Neural cell (in vitro differentiated cells): ENCODE measurements around the gene SOX13. TPM values are rescaled to one million over a fixed set of nuclear protein-coding genes. Genes with fewer than 3 reads are reported as not detected.

Source experiments
- H2AFZ ChIP-seq: fragments of 200-600, 300-800 bp; sonication (generic), shearing (Covaris generic); 2 replicates; pipeline ENCODE4 v1.6.0; 2014; ENCODE audit warnings: low read depth, mild to moderate bottlenecking, antibody characterized with exemption, low read length, moderate library complexity
- H3F3A ChIP-seq: fragments of 200-600 bp; shearing (Covaris generic); 2 replicates; pipeline ENCODE4 v1.6.1; 2016; ENCODE audit warnings: mild to moderate bottlenecking, moderate library complexity, mixed read lengths, antibody characterized with exemption, low read length; ENCODE audit not compliant: insufficient read depth, poor library complexity, severe bottlenecking
- H3K27ac ChIP-seq: fragments of 200-600, 300-800 bp; sonication (generic), shearing (Covaris generic); 2 replicates; pipeline ENCODE4 v1.5.1; 2014; ENCODE audit warnings: mild to moderate bottlenecking, low read length, moderate library complexity
- H3K27me3 ChIP-seq: fragments of 300-800, 200-600 bp; sonication (generic), shearing (Covaris generic); 2 replicates; pipeline ENCODE4 v1.6.0; 2014; ENCODE audit warnings: mild to moderate bottlenecking, low read depth, low read length, moderate library complexity; ENCODE audit not compliant: insufficient read depth
- H3K36me3 ChIP-seq: fragments of 300-800, 200-600 bp; sonication (generic), shearing (Covaris generic); 2 replicates; pipeline ENCODE4 v1.5.1; 2014; ENCODE audit warnings: mild to moderate bottlenecking, antibody characterized with exemption, low read length, moderate library complexity; ENCODE audit not compliant: insufficient read depth
- H3K4me2 ChIP-seq: fragments of 300-800, 200-600 bp; sonication (generic), shearing (Covaris generic); 2 replicates; pipeline ENCODE4 v1.6.0; 2014; ENCODE audit warnings: mild to moderate bottlenecking, low read length
- H3K4me3 ChIP-seq: fragments of 300-800, 200-600 bp; sonication (generic), shearing (Covaris generic); 2 replicates; pipeline ENCODE4 v1.5.1; 2014; ENCODE audit warnings: mild to moderate bottlenecking, low read length, moderate library complexity
- H3K79me2 ChIP-seq: fragments of 200-600 bp; shearing (Covaris generic); replicated peaks from 2 replicates; pipeline ENCODE4 v1.6.0; 2014; ENCODE audit warnings: mild to moderate bottlenecking, low read length, moderate library complexity; ENCODE audit not compliant: insufficient read depth
- H3K9ac ChIP-seq: fragments of 300-800, 200-600 bp; sonication (generic), shearing (Covaris generic); 2 replicates; pipeline ENCODE4 v1.6.1; 2016; ENCODE audit warnings: mild to moderate bottlenecking, low read length, mixed read lengths
- H3K9me2 ChIP-seq: fragments of 200-600 bp; shearing (Covaris generic); 2 replicates; pipeline ENCODE4 v1.6.1; 2016; ENCODE audit warnings: mild to moderate bottlenecking, low read length, mixed read lengths; ENCODE audit not compliant: insufficient read depth
- H3K9me3 ChIP-seq: fragments of 200-600, 300-800 bp; sonication (generic), shearing (Covaris generic); 2 replicates; pipeline ENCODE4 v1.6.1; 2016; ENCODE audit warnings: mild to moderate bottlenecking, mixed run types, low read length, moderate library complexity, mixed read lengths
- H4K20me1 ChIP-seq: fragments of 200-600 bp; shearing (Covaris generic); 2 replicates; pipeline ENCODE4 v1.6.1; 2016; ENCODE audit warnings: mild to moderate bottlenecking, mixed run types; ENCODE audit not compliant: insufficient read depth
- EP300 ChIP-seq: fragments of 450-650 bp; conservative IDR thresholded peaks from 2 replicates; pipeline ENCODE4 v1.6.1; 2014; ENCODE audit warnings: antibody characterized with exemption, mild to moderate bottlenecking, moderate library complexity; ENCODE audit not compliant: poor library complexity, severe bottlenecking
- EZH2 ChIP-seq: fragments of 200-600, 300-800 bp; shearing (Covaris generic), sonication (generic); IDR thresholded peaks from 2 replicates; pipeline ENCODE4 v1.6.1; 2014; ENCODE audit warnings: antibody characterized with exemption, low read length, borderline replicate concordance, mild to moderate bottlenecking; ENCODE audit not compliant: insufficient read depth, poor library complexity, severe bottlenecking
- MXI1 ChIP-seq: fragments of 450-650 bp; conservative IDR thresholded peaks from 2 replicates; pipeline ENCODE4 v1.6.1; 2014; ENCODE audit warnings: antibody characterized with exemption, mild to moderate bottlenecking; ENCODE audit not compliant: poor library complexity, severe bottlenecking
- POLR2AphosphoS5 ChIP-seq: IDR thresholded peaks from 2 replicates; pipeline ENCODE4 v1.6.1; 2012
- RAD21 ChIP-seq: fragments of 450-650 bp; conservative IDR thresholded peaks from 2 replicates; pipeline ENCODE4 v1.6.1; 2014; ENCODE audit warnings: antibody characterized with exemption, mild to moderate bottlenecking, moderate library complexity
- REST ChIP-seq: IDR thresholded peaks from 2 replicates; pipeline ENCODE4 v1.6.1; 2012; ENCODE audit warnings: borderline replicate concordance
- SMC3 ChIP-seq: fragments of 450-650 bp; conservative IDR thresholded peaks from 2 replicates; pipeline ENCODE4 v1.6.1; 2014; ENCODE audit warnings: antibody characterized with exemption, mild to moderate bottlenecking, moderate library complexity; ENCODE audit not compliant: poor library complexity
- TAF1 ChIP-seq: IDR thresholded peaks from 2 replicates; pipeline ENCODE4 v1.6.1; 2012; ENCODE audit warnings: low read depth
- polyA plus RNA-seq: library from polyadenylated mRNA; depleted of rRNA; stranded (reverse); fragments of >200 nt; gene quantifications from 2 replicates; pipeline ENCODE4 v1.2.3, GENCODE V29; 2014
- TF ChIP-seq, protein P1 (sequence below): fragments of 450-650 bp; IDR thresholded peaks from 2 replicates; pipeline ENCODE4 v1.5.1; 2014; ENCODE audit warnings: antibody characterized with exemption, mild to moderate bottlenecking, moderate library complexity; ENCODE audit not compliant: poor library complexity, severe bottlenecking

The SOX13 gene
- polyA plus RNA-seq, 1 donor from 2014 or later: 1.7 TPM

GRCh38 chr1:204075890-204076846 is 3.3 kb downstream of the SOX13 start:
- no peak overlapping the region for H3K27ac ChIP-seq
- H2AFZ ChIP-seq: no peak overlapping the region
- H3K27me3 ChIP-seq: peaks cover 53% of the 10 kb centered on the region
- no peaks in the 10 kb centered on the region for H3K79me2 ChIP-seq
- no peaks in the 10 kb centered on the region for H3K9me2 ChIP-seq
- no peak overlapping the region for H3K9ac ChIP-seq
- H3K9me3 ChIP-seq: no peaks in the 10 kb centered on the region
- no peak overlapping the region for H3K4me2 ChIP-seq
- H3K36me3 ChIP-seq: no peaks in the 10 kb centered on the region
- H4K20me1 ChIP-seq: no peaks in the 10 kb centered on the region
- TF ChIP-seq EZH2 (no peak), RAD21 (no peak), EP300 (no peak), POLR2AphosphoS5 (no peak), MXI1 (no peak), SMC3 (no peak), REST (no peak), TAF1 (no peak)
- TF ChIP-seq, protein P1, sequence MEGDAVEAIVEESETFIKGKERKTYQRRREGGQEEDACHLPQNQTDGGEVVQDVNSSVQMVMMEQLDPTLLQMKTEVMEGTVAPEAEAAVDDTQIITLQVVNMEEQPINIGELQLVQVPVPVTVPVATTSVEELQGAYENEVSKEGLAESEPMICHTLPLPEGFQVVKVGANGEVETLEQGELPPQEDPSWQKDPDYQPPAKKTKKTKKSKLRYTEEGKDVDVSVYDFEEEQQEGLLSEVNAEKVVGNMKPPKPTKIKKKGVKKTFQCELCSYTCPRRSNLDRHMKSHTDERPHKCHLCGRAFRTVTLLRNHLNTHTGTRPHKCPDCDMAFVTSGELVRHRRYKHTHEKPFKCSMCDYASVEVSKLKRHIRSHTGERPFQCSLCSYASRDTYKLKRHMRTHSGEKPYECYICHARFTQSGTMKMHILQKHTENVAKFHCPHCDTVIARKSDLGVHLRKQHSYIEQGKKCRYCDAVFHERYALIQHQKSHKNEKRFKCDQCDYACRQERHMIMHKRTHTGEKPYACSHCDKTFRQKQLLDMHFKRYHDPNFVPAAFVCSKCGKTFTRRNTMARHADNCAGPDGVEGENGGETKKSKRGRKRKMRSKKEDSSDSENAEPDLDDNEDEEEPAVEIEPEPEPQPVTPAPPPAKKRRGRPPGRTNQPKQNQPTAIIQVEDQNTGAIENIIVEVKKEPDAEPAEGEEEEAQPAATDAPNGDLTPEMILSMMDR: no peak
- no peak overlapping the region for H3K4me3 ChIP-seq
- no peaks in the 10 kb centered on the region for H3F3A ChIP-seq

DNA sequence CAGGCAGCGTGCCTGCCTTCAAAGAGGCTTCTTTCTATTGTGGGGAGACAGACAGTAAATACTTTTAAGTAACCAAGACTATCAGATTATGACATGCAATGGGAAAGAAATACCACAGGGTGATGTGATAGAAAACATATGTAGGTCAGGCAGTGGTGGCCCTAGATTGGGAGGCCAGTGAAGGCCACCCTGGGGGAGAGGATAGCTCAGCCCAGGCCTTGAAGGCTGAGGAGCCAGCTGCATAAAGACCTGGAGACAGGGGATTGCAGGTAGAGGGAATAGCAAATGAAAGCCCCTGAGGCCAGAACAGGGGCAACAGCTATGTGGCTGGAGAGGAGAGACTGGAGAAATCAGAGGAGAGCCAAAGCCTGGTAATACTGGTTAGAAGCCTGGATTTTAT is 4.0 kb downstream of the SOX13 start:
- Histone ChIP-seq H3K9me2 (no peaks in the 10 kb centered on the region), H3K4me3 (no peak overlapping the region), H2AFZ (no peak overlapping the region), H3K9ac (no peak overlapping the region), H3K36me3 (no peaks in the 10 kb centered on the region), H3K27me3 (peaks cover 53% of the 10 kb centered on the region), H3K4me2 (no peak overlapping the region), H3F3A (no peaks in the 10 kb centered on the region), H3K27ac (no peak overlapping the region), H3K79me2 (no peaks in the 10 kb centered on the region), H3K9me3 (no peaks in the 10 kb centered on the region), H4K20me1 (no peaks in the 10 kb centered on the region)
- TF ChIP-seq POLR2AphosphoS5: no peak
- TF ChIP-seq, protein P1: no peak
- no peak for TF ChIP-seq MXI1
- TF ChIP-seq RAD21: no peak
- no peak for TF ChIP-seq REST
- no peak for TF ChIP-seq TAF1
